Measurements from ENCODE around the gene ELOVL1.
"Not testable (repeated sequence)": the region's sequence is repeated elsewhere in the genome, so short reads cannot be mapped to it uniquely, and the experiment has no call there.

DNA sequence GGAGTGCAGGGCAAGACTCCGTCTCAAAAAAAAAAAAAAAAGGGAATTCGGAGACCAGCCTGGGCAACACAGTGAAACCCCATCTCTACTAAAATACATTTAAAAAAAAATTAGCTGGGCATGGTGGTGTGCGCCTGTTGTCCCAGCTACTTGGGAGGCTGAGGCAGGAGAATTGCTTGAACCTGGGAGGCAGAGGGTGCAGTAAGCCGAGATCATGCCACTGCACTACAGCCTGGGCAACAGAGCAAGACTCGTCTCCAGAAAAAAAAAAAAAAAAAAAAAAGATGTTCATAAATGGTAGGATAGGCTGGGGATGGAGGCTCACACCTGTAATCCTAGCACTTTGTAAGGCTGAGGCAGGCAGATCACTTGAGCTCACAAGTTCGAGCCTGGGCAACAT is 2.0 kb upstream of the ELOVL1 start:
- TF ChIP-seq, protein P1, sequence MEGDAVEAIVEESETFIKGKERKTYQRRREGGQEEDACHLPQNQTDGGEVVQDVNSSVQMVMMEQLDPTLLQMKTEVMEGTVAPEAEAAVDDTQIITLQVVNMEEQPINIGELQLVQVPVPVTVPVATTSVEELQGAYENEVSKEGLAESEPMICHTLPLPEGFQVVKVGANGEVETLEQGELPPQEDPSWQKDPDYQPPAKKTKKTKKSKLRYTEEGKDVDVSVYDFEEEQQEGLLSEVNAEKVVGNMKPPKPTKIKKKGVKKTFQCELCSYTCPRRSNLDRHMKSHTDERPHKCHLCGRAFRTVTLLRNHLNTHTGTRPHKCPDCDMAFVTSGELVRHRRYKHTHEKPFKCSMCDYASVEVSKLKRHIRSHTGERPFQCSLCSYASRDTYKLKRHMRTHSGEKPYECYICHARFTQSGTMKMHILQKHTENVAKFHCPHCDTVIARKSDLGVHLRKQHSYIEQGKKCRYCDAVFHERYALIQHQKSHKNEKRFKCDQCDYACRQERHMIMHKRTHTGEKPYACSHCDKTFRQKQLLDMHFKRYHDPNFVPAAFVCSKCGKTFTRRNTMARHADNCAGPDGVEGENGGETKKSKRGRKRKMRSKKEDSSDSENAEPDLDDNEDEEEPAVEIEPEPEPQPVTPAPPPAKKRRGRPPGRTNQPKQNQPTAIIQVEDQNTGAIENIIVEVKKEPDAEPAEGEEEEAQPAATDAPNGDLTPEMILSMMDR (IDR thresholded peaks at IDR 0.05; ENCODE audit: insufficient read depth, low read length): not testable (repeated sequence)
- TF ChIP-seq, protein P2, sequence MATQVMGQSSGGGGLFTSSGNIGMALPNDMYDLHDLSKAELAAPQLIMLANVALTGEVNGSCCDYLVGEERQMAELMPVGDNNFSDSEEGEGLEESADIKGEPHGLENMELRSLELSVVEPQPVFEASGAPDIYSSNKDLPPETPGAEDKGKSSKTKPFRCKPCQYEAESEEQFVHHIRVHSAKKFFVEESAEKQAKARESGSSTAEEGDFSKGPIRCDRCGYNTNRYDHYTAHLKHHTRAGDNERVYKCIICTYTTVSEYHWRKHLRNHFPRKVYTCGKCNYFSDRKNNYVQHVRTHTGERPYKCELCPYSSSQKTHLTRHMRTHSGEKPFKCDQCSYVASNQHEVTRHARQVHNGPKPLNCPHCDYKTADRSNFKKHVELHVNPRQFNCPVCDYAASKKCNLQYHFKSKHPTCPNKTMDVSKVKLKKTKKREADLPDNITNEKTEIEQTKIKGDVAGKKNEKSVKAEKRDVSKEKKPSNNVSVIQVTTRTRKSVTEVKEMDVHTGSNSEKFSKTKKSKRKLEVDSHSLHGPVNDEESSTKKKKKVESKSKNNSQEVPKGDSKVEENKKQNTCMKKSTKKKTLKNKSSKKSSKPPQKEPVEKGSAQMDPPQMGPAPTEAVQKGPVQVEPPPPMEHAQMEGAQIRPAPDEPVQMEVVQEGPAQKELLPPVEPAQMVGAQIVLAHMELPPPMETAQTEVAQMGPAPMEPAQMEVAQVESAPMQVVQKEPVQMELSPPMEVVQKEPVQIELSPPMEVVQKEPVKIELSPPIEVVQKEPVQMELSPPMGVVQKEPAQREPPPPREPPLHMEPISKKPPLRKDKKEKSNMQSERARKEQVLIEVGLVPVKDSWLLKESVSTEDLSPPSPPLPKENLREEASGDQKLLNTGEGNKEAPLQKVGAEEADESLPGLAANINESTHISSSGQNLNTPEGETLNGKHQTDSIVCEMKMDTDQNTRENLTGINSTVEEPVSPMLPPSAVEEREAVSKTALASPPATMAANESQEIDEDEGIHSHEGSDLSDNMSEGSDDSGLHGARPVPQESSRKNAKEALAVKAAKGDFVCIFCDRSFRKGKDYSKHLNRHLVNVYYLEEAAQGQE (IDR thresholded peaks at IDR 0.05; ENCODE audit: insufficient replicate concordance, low read depth): not testable (repeated sequence)
